HepG2 (cell line): ENCODE results near the gene VPS54. TPM values are rescaled to one million over a fixed set of nuclear protein-coding genes. Genes with fewer than 3 reads are reported as not detected.

Experiments
- ARID5B ChIP-seq: IDR thresholded peaks from 2 replicates; pipeline ENCODE4 v1.4.0; 2020; ENCODE audit warnings: mild to moderate bottlenecking, missing genetic modification reagents
- DMTF1 ChIP-seq: sonication (generic); formaldehyde crosslinking; IDR thresholded peaks from 2 replicates; pipeline ENCODE4 v1.4.0; 2020; ENCODE audit warnings: mild to moderate bottlenecking, missing genetic modification reagents
- NFE2L1 ChIP-seq: sonication (generic); formaldehyde crosslinking; IDR thresholded peaks from 2 replicates; pipeline ENCODE4 v1.4.0; 2020; ENCODE audit warnings: missing genetic modification reagents, mild to moderate bottlenecking, borderline replicate concordance
- NR1H2 ChIP-seq: sonication (generic); formaldehyde crosslinking; IDR thresholded peaks from 2 replicates; pipeline ENCODE4 v1.8.1; 2022; ENCODE audit warnings: low read depth, missing genetic modification reagents, borderline replicate concordance
- U2AF1 ChIP-seq: fragments of 200-400 bp; formaldehyde crosslinking; optimal IDR thresholded peaks from 2 replicates; pipeline ENCODE3; 2017; ENCODE audit warnings: mild to moderate bottlenecking, low read depth, low read length
- ZFP62 ChIP-seq: sonication (generic); formaldehyde crosslinking; IDR thresholded peaks from 2 replicates; pipeline ENCODE4 v1.4.0; 2020; ENCODE audit warnings: missing genetic modification reagents
- ZGPAT ChIP-seq: IDR thresholded peaks from 2 replicates; pipeline ENCODE4 v1.6.1; 2016; ENCODE audit warnings: mild to moderate bottlenecking
- ZHX1 ChIP-seq: sonication (generic); formaldehyde crosslinking; IDR thresholded peaks from 2 replicates; pipeline ENCODE4 v1.8.1; 2022; ENCODE audit warnings: low read depth, mild to moderate bottlenecking, missing genetic modification reagents
- ZNF205 ChIP-seq: IDR thresholded peaks from 2 replicates; pipeline ENCODE4 v1.6.1; 2018; ENCODE audit warnings: missing biosample characterization, missing genetic modification reagents
- ZNF292 ChIP-seq: sonication (generic); formaldehyde crosslinking; IDR thresholded peaks from 2 replicates; pipeline ENCODE4 v1.8.1; 2022; ENCODE audit warnings: mild to moderate bottlenecking, low read depth, missing genetic modification reagents, borderline replicate concordance
- ZNF296 ChIP-seq: sonication (generic); formaldehyde crosslinking; conservative IDR thresholded peaks from 2 replicates; pipeline ENCODE4 v1.5.0; 2020; ENCODE audit warnings: mild to moderate bottlenecking, missing genetic modification reagents
- ZNF569 ChIP-seq: sonication (generic); formaldehyde crosslinking; IDR thresholded peaks from 2 replicates; pipeline ENCODE4 v1.5.0; 2020; ENCODE audit warnings: mild to moderate bottlenecking, missing genetic modification reagents, moderate library complexity, borderline replicate concordance
- ZNF687 ChIP-seq: sonication (generic); formaldehyde crosslinking; IDR thresholded peaks from 2 replicates; pipeline ENCODE4 v1.5.1; 2020; ENCODE audit warnings: mild to moderate bottlenecking, missing genetic modification reagents, moderate library complexity
- polyA plus RNA-seq, 8 experiments: library from polyadenylated mRNA; depleted of rRNA in 3 of 8; stranded (reverse) in 7 of 8; unstranded in 1 of 8; fragments of >200 nt; fragmentation: Illumina TruSeq in 4 of 8; extraction: Trizol in 4 of 8; gene quantifications; 2 replicates each; pipeline versions ENCODE4 v1.2.1 to v1.2.3, GENCODE V29; 2011 to 2016; ENCODE audit warnings: low read depth in 4 of 8, missing spikeins in 1 of 8, mixed read lengths in 1 of 8; ENCODE audit not compliant: insufficient read depth in 1 of 8
- total RNA-seq, 5 experiments: library from RNA; depleted of rRNA; stranded (reverse); fragments of >200 nt; fragmentation: Illumina TruSeq; extraction: Trizol; gene quantifications; 2 replicates each; pipeline ENCODE4 v1.2.3, GENCODE V29; 2016; ENCODE audit warnings: low read depth in 1 of 5

VPS54 gene
- total and polyA plus RNA-seq, 2 of the 13 experiments (the other 11 are each of a cell fraction or from before 2014, with no cell fraction given) = 64.7 to 77.5 TPM

GRCh38 chr2:63984606-63985359 lies 34.4 kb downstream of the VPS54 start (continued):
- no peak for TF ChIP-seq DMTF1
- TF ChIP-seq ARID5B = peak; percentile 93
- TF ChIP-seq NR1H2 (CRISPR knock-in tag) = no peak
- no peak for TF ChIP-seq ZHX1
- TF ChIP-seq ZNF292 (CRISPR knock-in tag) = no peak; the same call in 1 of the 2 replicates
- TF ChIP-seq ZNF687 (CRISPR knock-in tag) = peak; percentile 37; the same call in 1 of the 2 replicates
- TF ChIP-seq ZGPAT = peak; percentile 0; the same call in 1 of the 2 replicates
- no peak for TF ChIP-seq ZNF569 (CRISPR knock-in tag)
- no peak for TF ChIP-seq ZFP62 (CRISPR knock-in tag)
- peak; percentile 30; the same call in 1 of the 2 replicates for TF ChIP-seq ZNF205
- TF ChIP-seq NFE2L1 (CRISPR knock-in tag) = no peak
- TF ChIP-seq U2AF1 = no peak
- no peak for TF ChIP-seq ZNF296 (CRISPR knock-in tag)
